Keratinocyte (primary cell): ENCODE measurements around the gene SYMPK. TPM values are rescaled to one million over a fixed set of nuclear protein-coding genes. Genes with fewer than 3 reads are reported as not detected.

ENCODE experiments used
- DNase-seq: peaks from one replicate; pipeline ENCODE4 v3.0.0-alpha.2; 2011; ENCODE audit warnings: low read depth, missing footprints, low spot score
- FAIRE-seq: peaks from 2 replicates; lab custom pipeline; 2011; peaks lifted over from hg19 to GRCh38; lab: Jason Lieb, UNC
- H2AFZ ChIP-seq: 2 replicates; pipeline ENCODE4 v1.6.0; 2012; ENCODE audit warnings: low read length, control low read depth, inconsistent platforms; ENCODE audit not compliant: control insufficient read depth
- H3K27ac ChIP-seq: 2 replicates; pipeline ENCODE4 v1.5.1; 2011; ENCODE audit warnings: low read length; ENCODE audit not compliant: control insufficient read depth, insufficient read depth
- H3K27me3 ChIP-seq: 3 replicates; pipeline ENCODE4 v1.6.0; 2011; ENCODE audit warnings: low read length; ENCODE audit not compliant: control insufficient read depth, insufficient read depth; ENCODE audit errors: extremely low read depth
- H3K36me3 ChIP-seq, 2 experiments: 2 replicates in 1 of 2; 3 replicates in 1 of 2; pipeline ENCODE4 v1.5.1; 2011; ENCODE audit warnings: low read length in 2 of 2, mild to moderate bottlenecking in 1 of 2; ENCODE audit not compliant: control insufficient read depth in 2 of 2, insufficient read depth in 2 of 2; ENCODE audit errors: extremely low read depth in 1 of 2
- H3K4me1 ChIP-seq: 3 replicates; pipeline ENCODE4 v1.5.1; 2011; ENCODE audit warnings: low read length; ENCODE audit not compliant: control insufficient read depth, insufficient read depth; ENCODE audit errors: extremely low read depth
- H3K4me2 ChIP-seq: 3 replicates; pipeline ENCODE4 v1.6.0; 2011; ENCODE audit warnings: low read depth, low read length; ENCODE audit not compliant: control insufficient read depth, insufficient read depth; ENCODE audit errors: extremely low read depth
- H3K4me3 ChIP-seq, 3 experiments: fragments of 200-600 bp in 1 of 3; sonication (generic) in 1 of 3; 2 replicates in 2 of 3; 3 replicates in 1 of 3; pipeline ENCODE4 v1.5.1; 2011 to 2016; ENCODE audit warnings: low read length in 3 of 3, mild to moderate bottlenecking in 3 of 3, control low read depth in 2 of 3, inconsistent platforms in 1 of 3, low read depth in 1 of 3, mixed read lengths in 1 of 3, mixed run types in 1 of 3, moderate library complexity in 1 of 3; ENCODE audit not compliant: control insufficient read depth in 2 of 3, insufficient read depth in 2 of 3; ENCODE audit errors: extremely low read depth in 1 of 3
- H3K79me2 ChIP-seq: 2 replicates; pipeline ENCODE4 v1.6.0; 2012; ENCODE audit warnings: low read length; ENCODE audit not compliant: control insufficient read depth, insufficient read depth
- H3K9ac ChIP-seq: 3 replicates; pipeline ENCODE4 v1.6.0; 2011; ENCODE audit warnings: low read length; ENCODE audit not compliant: control insufficient read depth, insufficient read depth; ENCODE audit errors: extremely low read depth
- H3K9me1 ChIP-seq: 3 replicates; pipeline ENCODE4 v1.6.0; 2011; ENCODE audit warnings: low read length; ENCODE audit not compliant: control insufficient read depth, insufficient read depth; ENCODE audit errors: extremely low read depth
- H3K9me3 ChIP-seq: 2 replicates; pipeline ENCODE4 v1.5.1; 2012; ENCODE audit warnings: low read depth, low read length; ENCODE audit not compliant: control insufficient read depth
- H4K20me1 ChIP-seq: 3 replicates; pipeline ENCODE4 v1.6.0; 2011; ENCODE audit warnings: low read length; ENCODE audit not compliant: control insufficient read depth, insufficient read depth; ENCODE audit errors: extremely low read depth
- EZH2 ChIP-seq: IDR thresholded peaks from one replicate; pipeline ENCODE4 v1.6.1; 2012; ENCODE audit warnings: inconsistent platforms, mild to moderate bottlenecking, low read length, moderate library complexity
- dilution Hi-C: fragments of 300-500 bp; cut with MboI; formaldehyde crosslinking; loops from one replicate; pipeline ENCODE4 v1.7.0; 2020; ENCODE audit warnings: low sequenced_read_pairs; ENCODE audit not compliant: extremely low pct_ligation_motif_present
- polyA plus RNA-seq, 5 experiments: library from polyadenylated mRNA; depleted of rRNA in 3 of 5; stranded (reverse) in 3 of 5; stranded (forward) in 1 of 5; unstranded in 1 of 5; fragments of >200 nt; gene quantifications; 1 replicate in 1 of 5; 2 replicates in 3 of 5; 3 replicates in 1 of 5; pipeline versions ENCODE4 v1.2.1 to v1.2.3, GENCODE V29; 2011 to 2012; ENCODE audit warnings: missing spikeins in 2 of 5, low read depth in 1 of 5, low replicate concordance in 1 of 5
- TF ChIP-seq, protein P1 (sequence below), 3 experiments: IDR thresholded peaks in 1 of 3; conservative IDR thresholded peaks in 1 of 3; optimal IDR thresholded peaks in 1 of 3; 2 replicates in 2 of 3; 3 replicates in 1 of 3; pipeline versions ENCODE3 to v1.5.1; 2011; ENCODE audit warnings: low read length in 3 of 3, mild to moderate bottlenecking in 3 of 3, moderate library complexity in 2 of 3, control low read depth in 1 of 3, inconsistent platforms in 1 of 3; ENCODE audit not compliant: insufficient read depth in 2 of 3; ENCODE audit errors: extremely low read depth in 1 of 3

The SYMPK gene
- polyA plus RNA-seq, 1 donor (not counting 4 experiments of a cell fraction or from before 2014, with no cell fraction given): 56.0 TPM

DNA sequence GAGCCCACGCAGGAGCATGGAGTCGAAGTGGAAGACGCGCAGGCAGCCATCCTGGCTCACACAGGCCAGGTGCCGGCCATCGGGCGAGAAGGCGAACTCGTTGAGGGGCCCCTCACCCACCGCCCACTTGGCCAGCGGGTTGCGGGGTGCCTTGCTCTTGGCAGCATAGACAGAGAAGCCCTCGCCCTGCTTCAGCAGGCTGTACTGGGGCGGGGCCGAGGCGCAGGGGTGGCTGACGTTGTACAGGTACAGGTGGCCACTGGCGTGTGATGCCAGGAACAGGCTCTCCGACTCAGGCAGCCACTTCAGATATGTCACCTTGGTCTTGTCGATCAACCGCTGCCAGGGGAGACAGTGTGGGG is 76.4 kb downstream of the SYMPK start:
- Histone ChIP-seq H3K4me3 (no peak overlapping the region), H3K79me2 (peaks cover 10% of the 10 kb centered on the region), H3K27ac (no peak overlapping the region), H3K9me1 (no peaks in the 10 kb centered on the region), H3K4me1 (peaks cover 25% of the 10 kb centered on the region), H3K4me2 (no peak overlapping the region), H3K36me3 (peaks cover 9 to 42% of the 10 kb centered on the region in 2 experiments), H2AFZ (no peak overlapping the region), H3K9me3 (no peaks in the 10 kb centered on the region), H4K20me1 (peaks cover 8% of the 10 kb centered on the region), H3K9ac (no peak overlapping the region), H3K27me3 (no peaks in the 10 kb centered on the region)
- dilution Hi-C loops: no loop called here
- DNase-seq (no peak), FAIRE-seq (no peak)
- no peak for TF ChIP-seq EZH2
- TF ChIP-seq, protein P1, sequence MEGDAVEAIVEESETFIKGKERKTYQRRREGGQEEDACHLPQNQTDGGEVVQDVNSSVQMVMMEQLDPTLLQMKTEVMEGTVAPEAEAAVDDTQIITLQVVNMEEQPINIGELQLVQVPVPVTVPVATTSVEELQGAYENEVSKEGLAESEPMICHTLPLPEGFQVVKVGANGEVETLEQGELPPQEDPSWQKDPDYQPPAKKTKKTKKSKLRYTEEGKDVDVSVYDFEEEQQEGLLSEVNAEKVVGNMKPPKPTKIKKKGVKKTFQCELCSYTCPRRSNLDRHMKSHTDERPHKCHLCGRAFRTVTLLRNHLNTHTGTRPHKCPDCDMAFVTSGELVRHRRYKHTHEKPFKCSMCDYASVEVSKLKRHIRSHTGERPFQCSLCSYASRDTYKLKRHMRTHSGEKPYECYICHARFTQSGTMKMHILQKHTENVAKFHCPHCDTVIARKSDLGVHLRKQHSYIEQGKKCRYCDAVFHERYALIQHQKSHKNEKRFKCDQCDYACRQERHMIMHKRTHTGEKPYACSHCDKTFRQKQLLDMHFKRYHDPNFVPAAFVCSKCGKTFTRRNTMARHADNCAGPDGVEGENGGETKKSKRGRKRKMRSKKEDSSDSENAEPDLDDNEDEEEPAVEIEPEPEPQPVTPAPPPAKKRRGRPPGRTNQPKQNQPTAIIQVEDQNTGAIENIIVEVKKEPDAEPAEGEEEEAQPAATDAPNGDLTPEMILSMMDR (optimal IDR thresholded peaks at IDR 0.05 in 1 of 3, IDR thresholded peaks at IDR 0.05 in 1 of 3, conservative IDR thresholded peaks at IDR 0.05 in 1 of 3; ENCODE audit: extremely low read depth in 1 of 3, insufficient read depth in 2 of 3, low read length in 3 of 3): no peak

DNA sequence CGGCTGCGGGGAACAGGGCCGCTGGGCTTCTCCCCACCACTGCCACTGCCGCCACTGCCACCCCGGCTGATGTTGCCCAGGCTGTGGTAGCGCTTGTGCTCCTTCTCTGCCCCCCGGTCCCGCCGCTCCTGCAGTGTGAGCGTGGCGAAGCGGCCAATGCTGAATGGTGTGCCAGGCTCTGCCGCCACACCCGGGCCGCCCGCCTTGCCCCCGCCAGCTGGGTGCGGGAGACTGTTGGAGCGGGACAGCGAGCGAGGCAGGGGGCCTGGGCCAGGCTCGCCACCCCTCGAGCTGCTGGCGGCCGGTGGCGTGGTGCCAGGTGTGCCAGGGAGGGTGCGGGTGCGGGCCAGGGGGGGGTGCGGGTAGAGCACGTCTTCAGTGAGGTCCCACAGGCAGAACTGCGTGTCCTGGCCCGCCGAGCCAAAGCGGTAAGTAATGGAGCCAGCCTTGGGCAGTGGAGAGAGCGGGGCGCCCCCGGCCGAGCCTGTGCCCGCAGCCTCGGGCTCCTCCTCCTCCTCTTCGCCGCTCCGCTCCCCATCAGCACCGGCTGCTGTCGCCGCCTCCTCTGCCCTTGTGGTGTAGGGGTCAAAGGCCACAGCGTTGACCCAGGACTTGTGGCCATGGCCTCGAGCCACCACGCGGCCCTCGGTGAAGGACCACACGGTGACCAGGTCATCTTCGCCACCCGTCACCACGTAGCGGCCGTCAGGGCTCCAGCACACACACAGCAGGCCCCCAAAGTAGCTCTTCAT is 77.0 kb downstream of the SYMPK start:
- Histone ChIP-seq H3K9me3 (no peaks in the 10 kb centered on the region), H3K27ac (no peak overlapping the region), H2AFZ (no peak overlapping the region), H3K79me2 (peaks cover 5% of the 10 kb centered on the region), H3K4me1 (peaks cover 24% of the 10 kb centered on the region), H3K9me1 (no peaks in the 10 kb centered on the region), H3K4me2 (no peak overlapping the region), H3K27me3 (no peaks in the 10 kb centered on the region), H3K36me3 (peaks cover 9 to 40% of the 10 kb centered on the region in 2 experiments), H4K20me1 (peaks cover 11% of the 10 kb centered on the region), H3K4me3 (no peak overlapping the region), H3K9ac (no peak overlapping the region)
- TF ChIP-seq, protein P1 (optimal IDR thresholded peaks at IDR 0.05 in 1 of 3, IDR thresholded peaks at IDR 0.05 in 1 of 3, conservative IDR thresholded peaks at IDR 0.05 in 1 of 3; ENCODE audit: extremely low read depth in 1 of 3, insufficient read depth in 2 of 3, low read length in 3 of 3): no peak
- no peak for TF ChIP-seq EZH2
- FAIRE-seq: no peak
- no peak for DNase-seq
- dilution Hi-C loops: no loop called here
